Fibroblast of lung (primary cell): Measurements from ENCODE around the gene BST2.

Source experiments
- EZH2 ChIP-seq: IDR thresholded peaks from 2 replicates; pipeline ENCODE4 v1.5.1; 2012; ENCODE audit warnings: low read length, control low read depth, mild to moderate bottlenecking; ENCODE audit errors: missing control alignments
- TF ChIP-seq, protein P1 (sequence below), 2 donors: IDR thresholded peaks in 1 of 2; conservative IDR thresholded peaks in 1 of 2; 1 replicate in 1 of 2; 2 replicates in 1 of 2; pipeline ENCODE4 v1.5.1; 2011 to 2012; ENCODE audit warnings: low read length in 2 of 2, control low read depth in 1 of 2, inconsistent platforms in 1 of 2, low read depth in 1 of 2, mild to moderate bottlenecking in 1 of 2

GRCh38 chr19:17404015-17404414 is 1.4 kb downstream of the BST2 start:
- TF ChIP-seq, protein P1, sequence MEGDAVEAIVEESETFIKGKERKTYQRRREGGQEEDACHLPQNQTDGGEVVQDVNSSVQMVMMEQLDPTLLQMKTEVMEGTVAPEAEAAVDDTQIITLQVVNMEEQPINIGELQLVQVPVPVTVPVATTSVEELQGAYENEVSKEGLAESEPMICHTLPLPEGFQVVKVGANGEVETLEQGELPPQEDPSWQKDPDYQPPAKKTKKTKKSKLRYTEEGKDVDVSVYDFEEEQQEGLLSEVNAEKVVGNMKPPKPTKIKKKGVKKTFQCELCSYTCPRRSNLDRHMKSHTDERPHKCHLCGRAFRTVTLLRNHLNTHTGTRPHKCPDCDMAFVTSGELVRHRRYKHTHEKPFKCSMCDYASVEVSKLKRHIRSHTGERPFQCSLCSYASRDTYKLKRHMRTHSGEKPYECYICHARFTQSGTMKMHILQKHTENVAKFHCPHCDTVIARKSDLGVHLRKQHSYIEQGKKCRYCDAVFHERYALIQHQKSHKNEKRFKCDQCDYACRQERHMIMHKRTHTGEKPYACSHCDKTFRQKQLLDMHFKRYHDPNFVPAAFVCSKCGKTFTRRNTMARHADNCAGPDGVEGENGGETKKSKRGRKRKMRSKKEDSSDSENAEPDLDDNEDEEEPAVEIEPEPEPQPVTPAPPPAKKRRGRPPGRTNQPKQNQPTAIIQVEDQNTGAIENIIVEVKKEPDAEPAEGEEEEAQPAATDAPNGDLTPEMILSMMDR (conservative IDR thresholded peaks at IDR 0.05 in 1 of 2, IDR thresholded peaks at IDR 0.05 in 1 of 2; ENCODE audit: low read depth in 1 of 2, low read length in 2 of 2) = no peak
- no peak for TF ChIP-seq EZH2
